Esophagus (tissue), 2 donors: ENCODE measurements around the gene PCSK9. TPM values are rescaled to one million over a fixed set of nuclear protein-coding genes. Genes with fewer than 3 reads are reported as not detected.

Source experiments
- H3K27ac ChIP-seq, 2 donors: one replicate each; pipeline ENCODE4 v1.5.1; 2013; ENCODE audit warnings: low read depth in 2 of 2, mild to moderate bottlenecking in 2 of 2, inconsistent platforms in 1 of 2, low read length in 1 of 2, moderate library complexity in 1 of 2
- H3K27me3 ChIP-seq, 2 donors: one replicate each; pipeline ENCODE4 v1.6.1; 2013; ENCODE audit warnings: low read length in 2 of 2, control low read depth in 1 of 2, mild to moderate bottlenecking in 1 of 2; ENCODE audit not compliant: insufficient read depth in 2 of 2, control insufficient read depth in 1 of 2
- H3K36me3 ChIP-seq, 2 donors: one replicate each; pipeline ENCODE4 v1.6.1; 2013; ENCODE audit warnings: low read length in 1 of 2; ENCODE audit not compliant: control insufficient read depth in 2 of 2, insufficient read depth in 2 of 2
- H3K4me1 ChIP-seq, 2 donors: one replicate each; pipeline ENCODE4 v1.6.1; 2013; ENCODE audit warnings: low read length in 1 of 2; ENCODE audit not compliant: control insufficient read depth in 2 of 2, insufficient read depth in 2 of 2
- H3K4me3 ChIP-seq, 2 donors: one replicate each; pipeline ENCODE4 v1.5.1; 2013; ENCODE audit warnings: low read length in 2 of 2, mild to moderate bottlenecking in 2 of 2, low read depth in 1 of 2, moderate library complexity in 1 of 2
- H3K9me3 ChIP-seq, 2 donors: one replicate each; pipeline ENCODE4 v1.6.1; 2013; ENCODE audit warnings: mild to moderate bottlenecking in 2 of 2, low read depth in 1 of 2, low read length in 1 of 2, moderate library complexity in 1 of 2; ENCODE audit not compliant: control insufficient read depth in 2 of 2, insufficient read depth in 1 of 2
- WGBS, 2 donors: extraction: QIAGEN DNeasy Blood & Tissue Kit; methylation state at CpG; one replicate each; pipeline ENCODE4 v1.1.7; 2013; 5-methylcytosine and 5-hydroxymethylcytosine counted together
- polyA plus RNA-seq, 2 donors: library from polyadenylated mRNA; stranded (reverse); fragments of 200-250 nt; gene quantifications; one replicate each; pipeline ENCODE4 v1.2.3, GENCODE V29; 2013
- donor health status: healthy with polysubstance abuse.
- donor health status: Bipolar disorder and iron deficiency.

Gene PCSK9
- polyA plus RNA-seq, 2 donors: 5.1 to 5.3 TPM

- Histone ChIP-seq H3K4me3 (peak overlapping the region; percentile 44 to 58), H3K9me3 (no peaks in the 10 kb centered on the region), H3K36me3 (peaks cover 0 to 4% of the 10 kb centered on the region in 2 donors), H3K27me3 (no peaks in the 10 kb centered on the region), H3K27ac (no peak overlapping the region), H3K4me1 (peaks cover 2 to 10% of the 10 kb centered on the region in 2 donors)
- 43 to 52% methylated on average over 5 of the region's 5 CpGs for WGBS, 2 donors
These were observed 1.7 kb downstream of the PCSK9 start for GRCh38 chr1:55040933-55041494.

- H3K27ac ChIP-seq: no peak overlapping the region
- H3K36me3 ChIP-seq: peaks cover 0 to 4% of the 10 kb centered on the region in 2 donors
- H3K27me3 ChIP-seq: no peaks in the 10 kb centered on the region
- H3K4me1 ChIP-seq: peaks cover 2 to 10% of the 10 kb centered on the region in 2 donors
- H3K9me3 ChIP-seq: no peaks in the 10 kb centered on the region
- 64 to 88% methylated on average over 3 of the region's 3 CpGs for WGBS, 2 donors
- H3K4me3 ChIP-seq: no peak overlapping the region
These were observed 2.3 kb downstream of the PCSK9 start for GRCh38 chr1:55041613-55042012.

- WGBS, 2 donors: 85 to 91% methylated on average over 2 of the region's 2 CpGs
- no peaks in the 10 kb centered on the region for H3K27me3 ChIP-seq
- no peaks in the 10 kb centered on the region for H3K9me3 ChIP-seq
- no peak overlapping the region for H3K4me3 ChIP-seq
- H3K27ac ChIP-seq: no peak overlapping the region
- peaks cover 2 to 10% of the 10 kb centered on the region in 2 donors for H3K4me1 ChIP-seq
- H3K36me3 ChIP-seq: peaks cover 0 to 9% of the 10 kb centered on the region in 2 donors
These were observed 3.7 kb downstream of the PCSK9 start for GRCh38 chr1:55043011-55043410.

- Histone ChIP-seq H3K27ac (no peak overlapping the region), H3K9me3 (no peaks in the 10 kb centered on the region), H3K4me1 (peaks cover 2 to 10% of the 10 kb centered on the region in 2 donors), H3K27me3 (no peaks in the 10 kb centered on the region), H3K4me3 (no peak overlapping the region), H3K36me3 (peaks cover 0 to 9% of the 10 kb centered on the region in 2 donors)
- WGBS, 2 donors: 95 to 97% methylated on average over 9 of the region's 9 CpGs
These were observed 4.4 kb downstream of the PCSK9 start for GRCh38 chr1:55043726-55044125.

GRCh38 chr1:55044617-55045397 lies 5.5 kb downstream of the PCSK9 start:
- WGBS, 2 donors: 84 to 89% methylated on average over 15 of the region's 15 CpGs

GRCh38 chr1:55045430-55045829 lies 6.1 kb downstream of the PCSK9 start:
- WGBS, 2 donors: 97% methylated on average over 10 of the region's 10 CpGs
- Histone ChIP-seq H3K4me3 (no peak overlapping the region), H3K36me3 (peaks cover 0 to 9% of the 10 kb centered on the region in 2 donors), H3K27ac (no peak overlapping the region), H3K9me3 (no peaks in the 10 kb centered on the region), H3K27me3 (no peaks in the 10 kb centered on the region), H3K4me1 (peaks cover 0 to 3% of the 10 kb centered on the region in 2 donors)

More at GRCh38 chr1:55044617-55045397, 5.5 kb downstream of the PCSK9 start:
- no peak overlapping the region for H3K4me3 ChIP-seq
- H3K27me3 ChIP-seq: no peaks in the 10 kb centered on the region
- H3K9me3 ChIP-seq: no peaks in the 10 kb centered on the region
- H3K36me3 ChIP-seq: peaks cover 0 to 9% of the 10 kb centered on the region in 2 donors
- H3K27ac ChIP-seq: no peak overlapping the region
- peaks cover 0 to 6% of the 10 kb centered on the region in 2 donors for H3K4me1 ChIP-seq

- Histone ChIP-seq H3K9me3 (no peaks in the 10 kb centered on the region), H3K27me3 (no peaks in the 10 kb centered on the region), H3K4me1 (no peaks in the 10 kb centered on the region), H3K36me3 (peaks cover 0 to 9% of the 10 kb centered on the region in 2 donors), H3K27ac (no peak overlapping the region), H3K4me3 (no peak overlapping the region)
- 86 to 90% methylated on average over 4 of the region's 4 CpGs for WGBS, 2 donors
These were observed 7.5 kb downstream of the PCSK9 start for GRCh38 chr1:55046871-55047270.

- Histone ChIP-seq H3K4me1 (no peaks in the 10 kb centered on the region), H3K27me3 (no peaks in the 10 kb centered on the region), H3K4me3 (no peak overlapping the region), H3K9me3 (no peaks in the 10 kb centered on the region), H3K36me3 (peaks cover 0 to 14% of the 10 kb centered on the region in 2 donors), H3K27ac (no peak overlapping the region)
- 94% methylated on average over 3 of the region's 3 CpGs for WGBS, 2 donors
These were observed 8.3 kb downstream of the PCSK9 start for GRCh38 chr1:55047611-55048010.

GRCh38 chr1:55048453-55049270 lies 9.3 kb downstream of the PCSK9 start:
- no peaks in the 10 kb centered on the region for H3K27me3 ChIP-seq
- H3K4me1 ChIP-seq: no peaks in the 10 kb centered on the region
- H3K27ac ChIP-seq: no peak overlapping the region
- peaks cover 0 to 14% of the 10 kb centered on the region in 2 donors for H3K36me3 ChIP-seq
- H3K4me3 ChIP-seq: no peak overlapping the region
- WGBS, 2 donors: 82 to 83% methylated on average over 11 of the region's 11 CpGs
- H3K9me3 ChIP-seq: no peaks in the 10 kb centered on the region
